ENCODE results near the gene RASAL2. TPM values are rescaled to one million over a fixed set of nuclear protein-coding genes. Genes with fewer than 3 reads are reported as not detected.

Gene RASAL2
- total and polyA plus RNA-seq, 5 experiments from 2014 or later: not detected

- H3K27me3 Mint-ChIP-seq: peaks cover 0 to 20% (median 10%) of the 10 kb centered on the region in 5 donors
- H3K4me1 Mint-ChIP-seq: no peaks in the 10 kb centered on the region
- no peak overlapping the region for H3K4me3 Mint-ChIP-seq
- ATAC-seq (no peak), DNase-seq (no peak)
- H3K9me3 Mint-ChIP-seq: no peaks in the 10 kb centered on the region
- POLR2A ChIA-PET: no interaction called here
- no peak overlapping the region for H3K27ac Mint-ChIP-seq
- no peaks in the 10 kb centered on the region for H3K36me3 Mint-ChIP-seq
Measured at GRCh38 chr1:178504286-178504685, 410.4 kb downstream of the RASAL2 start.

- POLR2A ChIA-PET: no interaction called here
- Mint-ChIP-seq H3K36me3 (no peaks in the 10 kb centered on the region), H3K27ac (no peak overlapping the region), H3K4me1 (no peaks in the 10 kb centered on the region), H3K9me3 (no peaks in the 10 kb centered on the region), H3K27me3 (peaks cover 0 to 20% (median 10%) of the 10 kb centered on the region in 5 donors), H3K4me3 (no peak overlapping the region)
- no peak for ATAC-seq
- DNase-seq: no peak
Measured at GRCh38 chr1:178506177-178506576, 412.3 kb downstream of the RASAL2 start.

GRCh38 chr1:178506669-178507068 lies 412.8 kb downstream of the RASAL2 start:
- POLR2A ChIA-PET: no interaction called here
- Mint-ChIP-seq H3K36me3 (no peaks in the 10 kb centered on the region), H3K9me3 (no peaks in the 10 kb centered on the region), H3K4me3 (no peak overlapping the region), H3K27ac (peak overlapping the region in 1 of 10 donors; percentile 54), H3K27me3 (peaks cover 0 to 20% (median 5%) of the 10 kb centered on the region in 5 donors), H3K4me1 (no peaks in the 10 kb centered on the region)
- DNase-seq (no peak), ATAC-seq (no peak)

- Mint-ChIP-seq H3K4me3 (no peak overlapping the region), H3K36me3 (no peaks in the 10 kb centered on the region), H3K27ac (no peak overlapping the region), H3K9me3 (no peaks in the 10 kb centered on the region), H3K4me1 (no peaks in the 10 kb centered on the region), H3K27me3 (peaks cover 0 to 3% (median 0%) of the 10 kb centered on the region in 5 donors)
- DNase-seq: no peak
- ATAC-seq: no peak
- POLR2A ChIA-PET: no interaction called here
Measured at GRCh38 chr1:178509414-178510007, 415.6 kb downstream of the RASAL2 start.

GRCh38 chr1:178510155-178510554 lies 416.3 kb downstream of the RASAL2 start:
- Mint-ChIP-seq H3K9me3 (no peaks in the 10 kb centered on the region), H3K27ac (no peak overlapping the region), H3K27me3 (peaks cover 0 to 3% (median 0%) of the 10 kb centered on the region in 5 donors), H3K4me1 (no peaks in the 10 kb centered on the region), H3K4me3 (no peak overlapping the region), H3K36me3 (no peaks in the 10 kb centered on the region)
- ATAC-seq (no peak), DNase-seq (no peak)
- POLR2A ChIA-PET: no interaction called here

- ATAC-seq: no peak
- H3K27ac Mint-ChIP-seq: no peak within 1 kb of the TSS
- POLR2A ChIA-PET: no interaction called here
Measured at GRCh38 chr1:178512566-178513277, 418.8 kb downstream of the RASAL2 start, which contains the start of gene TEX35. TSS of gene TEX35 (plus strand) at chr1:178513109. CDS start at chr1:178513189, 80 bp downstream.

GRCh38 chr1:178513278-178513983 lies 419.5 kb downstream of the RASAL2 start:
- POLR2A ChIA-PET: no interaction called here
- DNase-seq (no peak), ATAC-seq (no peak)
- Mint-ChIP-seq H3K27me3 (peaks cover 0 to 3% (median 0%) of the 10 kb centered on the region in 5 donors), H3K9me3 (no peaks in the 10 kb centered on the region), H3K4me1 (no peaks in the 10 kb centered on the region), H3K27ac (no peak overlapping the region), H3K36me3 (no peaks in the 10 kb centered on the region), H3K4me3 (no peak overlapping the region)

More at GRCh38 chr1:178512566-178513277, 418.8 kb downstream of the RASAL2 start, which contains the start of gene TEX35:
- Mint-ChIP-seq H3K9me3 (no peaks in the 10 kb centered on the region), H3K4me3 (no peak within 1 kb of the TSS), H3K27me3 (peaks cover 0 to 3% (median 0%) of the 10 kb centered on the region in 5 donors), H3K36me3 (no peaks in the 10 kb centered on the region), H3K4me1 (no peaks in the 10 kb centered on the region)
- DNase-seq: no peak

GRCh38 chr1:178516110-178516509 lies 422.2 kb downstream of the RASAL2 start:
- Mint-ChIP-seq H3K27ac (no peak overlapping the region), H3K36me3 (no peaks in the 10 kb centered on the region), H3K4me3 (no peak overlapping the region), H3K9me3 (no peaks in the 10 kb centered on the region), H3K27me3 (peaks cover 0 to 3% (median 0%) of the 10 kb centered on the region in 5 donors), H3K4me1 (no peaks in the 10 kb centered on the region)
- POLR2A ChIA-PET: no interaction called here
- ATAC-seq: no peak
- DNase-seq: no peak

GRCh38 chr1:178518894-178519293 lies 425.0 kb downstream of the RASAL2 start:
- Mint-ChIP-seq H3K27me3 (peaks cover 0 to 3% (median 0%) of the 10 kb centered on the region in 5 donors), H3K27ac (no peak overlapping the region)
- POLR2A ChIA-PET: no interaction called here

GRCh38 chr1:178520803-178521202 lies 426.9 kb downstream of the RASAL2 start:
- DNase-seq (no peak), ATAC-seq (no peak)
- Mint-ChIP-seq H3K4me1 (no peaks in the 10 kb centered on the region), H3K36me3 (no peaks in the 10 kb centered on the region), H3K4me3 (no peak overlapping the region), H3K27me3 (no peaks in the 10 kb centered on the region), H3K9me3 (peaks cover 0 to 4% (median 0%) of the 10 kb centered on the region in 9 donors), H3K27ac (no peak overlapping the region)
- POLR2A ChIA-PET: no interaction called here

More at GRCh38 chr1:178518894-178519293, 425.0 kb downstream of the RASAL2 start:
- no peaks in the 10 kb centered on the region for H3K9me3 Mint-ChIP-seq
- no peaks in the 10 kb centered on the region for H3K36me3 Mint-ChIP-seq
- no peaks in the 10 kb centered on the region for H3K4me1 Mint-ChIP-seq
- no peak overlapping the region for H3K4me3 Mint-ChIP-seq
- DNase-seq: no peak
- no peak for ATAC-seq

GRCh38 chr1:178521241-178521640 lies 427.3 kb downstream of the RASAL2 start:
- ATAC-seq: no peak
- Mint-ChIP-seq H3K36me3 (no peaks in the 10 kb centered on the region), H3K4me3 (no peak overlapping the region), H3K27ac (no peak overlapping the region), H3K4me1 (no peaks in the 10 kb centered on the region), H3K27me3 (no peaks in the 10 kb centered on the region), H3K9me3 (peaks cover 0 to 4% (median 0%) of the 10 kb centered on the region in 9 donors)
- POLR2A ChIA-PET: no interaction called here
- no peak for DNase-seq

GRCh38 chr1:178527117-178527516 lies 433.2 kb downstream of the RASAL2 start:
- peaks cover 0 to under 1% (median under 1%) of the 10 kb centered on the region in 4 donors for H3K4me1 Mint-ChIP-seq
- H3K36me3 Mint-ChIP-seq: no peaks in the 10 kb centered on the region
- DNase-seq: no peak
- H3K27me3 Mint-ChIP-seq: peaks cover 0 to 5% (median 0%) of the 10 kb centered on the region in 5 donors
- H3K4me3 Mint-ChIP-seq: no peak overlapping the region
- no peak for ATAC-seq
- POLR2A ChIA-PET: no interaction called here
- peaks cover 0 to 4% (median 0%) of the 10 kb centered on the region in 9 donors for H3K9me3 Mint-ChIP-seq
- H3K27ac Mint-ChIP-seq: no peak overlapping the region
